ENCODE data around the gene C17orf114.

GRCh38 chr17:4796552-4796920 lies 5.6 kb downstream of the C17orf114 start:
- TF ChIP-seq ZFX (IDR thresholded peaks at IDR 0.05; ENCODE audit: borderline replicate concordance) (no peak), CTCF (IDR thresholded peaks at IDR 0.05) (no peak)

Data from 22Rv1 (cell line).